ENCODE data around the gene SYS1. TPM values are rescaled to one million over a fixed set of nuclear protein-coding genes. Genes with fewer than 3 reads are reported as not detected.

Gene SYS1
- total and polyA plus RNA-seq, 2 of the 8 experiments (the other 6 are each of a cell fraction or from before 2014, with no cell fraction given), result 19.6 to 50.8 TPM

- TF ChIP-seq GABPA (IDR thresholded peaks at IDR 0.05; ENCODE audit: borderline replicate concordance, insufficient read depth, low read length) (no peak), CTBP2 (IDR thresholded peaks at IDR 0.05; ENCODE audit: borderline replicate concordance, insufficient read depth, insufficient read length, low read length) (no peak), RAD21 (IDR thresholded peaks at IDR 0.05 in 1 of 2, conservative IDR thresholded peaks at IDR 0.05 in 1 of 2; ENCODE audit: low read depth in 2 of 2, low read length in 2 of 2) (no peak), POU5F1 (IDR thresholded peaks at IDR 0.05; ENCODE audit: low read depth, low read length) (no peak), YY1 (IDR thresholded peaks at IDR 0.05; ENCODE audit: low read depth, low read length) (no peak), SIX5 (IDR thresholded peaks at IDR 0.05; ENCODE audit: low read depth, low read length) (no peak), CHD2 (IDR thresholded peaks at IDR 0.05; ENCODE audit: low read length) (no peak), KDM1A (IDR thresholded peaks at IDR 0.05; ENCODE audit: borderline replicate concordance, low read length) (no peak), TEAD4 (IDR thresholded peaks at IDR 0.05; ENCODE audit: low read depth, low read length) (no peak), HDAC6 (IDR thresholded peaks at IDR 0.05; ENCODE audit: low read depth, low read length) (no peak)
Measured at GRCh38 chr20:45343532-45344167, 19.3 kb upstream of the SYS1 start (continued).

All from H1 (cell line).